Ishikawa (cell line): ENCODE data around the gene DCAKD.

ENCODE experiments used
- CEBPB ChIP-seq: IDR thresholded peaks from 2 replicates; pipeline ENCODE4 v1.6.1; 2012
- CREB1 ChIP-seq: IDR thresholded peaks from 2 replicates; pipeline ENCODE4 v1.6.1; 2012; ENCODE audit warnings: low read depth
- EGR1 ChIP-seq: IDR thresholded peaks from 2 replicates; pipeline ENCODE4 v1.6.1; 2012
- FOXM1 ChIP-seq: IDR thresholded peaks from 2 replicates; pipeline ENCODE4 v1.6.1; 2012; ENCODE audit warnings: low read depth, borderline replicate concordance
- MAX ChIP-seq: IDR thresholded peaks from 2 replicates; pipeline ENCODE4 v1.6.1; 2012
- NFIC ChIP-seq: IDR thresholded peaks from 2 replicates; pipeline ENCODE4 v1.6.1; 2012
- REST ChIP-seq: IDR thresholded peaks from 2 replicates; pipeline ENCODE4 v1.6.1; 2012; ENCODE audit warnings: low read depth, mild to moderate bottlenecking
- TAF1 ChIP-seq: IDR thresholded peaks from 2 replicates; pipeline ENCODE4 v1.6.1; 2012; ENCODE audit warnings: low read depth, mild to moderate bottlenecking
- TEAD4 ChIP-seq: IDR thresholded peaks from 2 replicates; pipeline ENCODE4 v1.6.1; 2012
- USF1 ChIP-seq: IDR thresholded peaks from 2 replicates; pipeline ENCODE4 v1.6.1; 2012
- YY1 ChIP-seq: IDR thresholded peaks from 2 replicates; pipeline ENCODE4 v1.6.1; 2012; ENCODE audit warnings: low read depth
- ZBTB7A ChIP-seq: IDR thresholded peaks from 2 replicates; pipeline ENCODE4 v1.6.1; 2012; ENCODE audit warnings: low read depth

GRCh38 chr17:45048795-45049563 lies 2.5 kb downstream of the DCAKD start:
- TF ChIP-seq CEBPB (no peak), CREB1 (no peak), NFIC (no peak), TEAD4 (no peak), TAF1 (no peak), YY1 (no peak), MAX (no peak), REST (no peak), FOXM1 (no peak), USF1 (no peak), EGR1 (no peak), ZBTB7A (no peak)
